ENCODE data around the gene EMC9. TPM values are rescaled to one million over a fixed set of nuclear protein-coding genes. Genes with fewer than 3 reads are reported as not detected.

The EMC9 gene
- total and polyA plus RNA-seq, 4 donors = 8.6 to 17.8 (median 13.4) TPM

GRCh38 chr14:24108336-24108874, 33.0 kb downstream of the EMC9 start:
- TF ChIP-seq TAF1 (conservative IDR thresholded peaks at IDR 0.05) (no peak), RAD21 (IDR thresholded peaks at IDR 0.05) (no peak), GABPA (IDR thresholded peaks at IDR 0.05 in 1 of 2, conservative IDR thresholded peaks at IDR 0.05 in 1 of 2) (no peak), ZBTB33 (IDR thresholded peaks at IDR 0.05) (no peak), FOXA1 (IDR thresholded peaks at IDR 0.05) (no peak), REST (IDR thresholded peaks at IDR 0.05) (no peak), HNF4G (IDR thresholded peaks at IDR 0.05) (no peak), CTCF (IDR thresholded peaks at IDR 0.05; ENCODE audit: low read depth, low read length, missing input control) (no peak), NR2F2 (IDR thresholded peaks at IDR 0.05) (no peak), MAX (IDR thresholded peaks at IDR 0.05) (no peak), HNF4A (conservative IDR thresholded peaks at IDR 0.05) (no peak), ATF3 (IDR thresholded peaks at IDR 0.05) (no peak), JUND (IDR thresholded peaks at IDR 0.05) (no peak), YY1 (IDR thresholded peaks at IDR 0.05) (no peak), EGR1 (IDR thresholded peaks at IDR 0.05; ENCODE audit: low read depth in 2 of 2) (no peak)

More at GRCh38 chr14:24108336-24108874, 33.0 kb downstream of the EMC9 start:
- Histone ChIP-seq H3K27me3 (ENCODE audit: control insufficient read depth in 4 of 4, insufficient read depth in 4 of 4, low read length in 3 of 4) (no peaks in the 10 kb centered on the region), H3K4me1 (ENCODE audit: control insufficient read depth in 4 of 4, insufficient read depth in 4 of 4, low read length in 3 of 4) (peaks cover 4 to 61% (median 42%) of the 10 kb centered on the region in 4 donors), H3K9ac (ENCODE audit: low read depth in 1 of 2, low read length in 2 of 2) (no peak overlapping the region), H3K27ac (ENCODE audit: low read depth in 1 of 2, low read length in 2 of 2) (peak overlapping the region; percentile 52 to 62), H3K36me3 (ENCODE audit: control insufficient read depth in 4 of 4, insufficient read depth in 3 of 4, low read depth in 1 of 4, low read length in 3 of 4) (peaks cover 0 to 7% (median 3%) of the 10 kb centered on the region in 4 donors), H3K9me3 (ENCODE audit: control insufficient read depth in 4 of 4, low read length in 3 of 4) (no peaks in the 10 kb centered on the region), H3K4me3 (ENCODE audit: low read depth in 1 of 3, low read length in 3 of 3) (no peak overlapping the region)
- DNase-seq (ENCODE audit: low spot score) = no peak
- 42% methylated on average over 5 of the region's 5 CpGs for WGBS

Measured in liver (tissue), 9 donors.